GM12878 (cell line): ENCODE results near the gene SLX9. TPM values are rescaled to one million over a fixed set of nuclear protein-coding genes. Genes with fewer than 3 reads are reported as not detected.
A peak's percentile ranks its signal among the peaks of the same experiment; 100 is the strongest.

Source experiments
- ATF7 ChIP-seq: fragments of 450-650 bp; IDR thresholded peaks from 2 replicates; pipeline ENCODE4 v1.6.1; 2016; ENCODE audit warnings: low read depth, mild to moderate bottlenecking
- BCL11A ChIP-seq: IDR thresholded peaks from 2 replicates; pipeline ENCODE4 v1.6.1; 2011; ENCODE audit warnings: low read depth, low read length
- BMI1 ChIP-seq: fragments of 450-650 bp; IDR thresholded peaks from 2 replicates; pipeline ENCODE4 v1.6.1; 2016; ENCODE audit warnings: mild to moderate bottlenecking, moderate library complexity, borderline replicate concordance
- CREB1 ChIP-seq: IDR thresholded peaks from 2 replicates; pipeline ENCODE4 v1.6.1; 2012; ENCODE audit warnings: low read depth, mild to moderate bottlenecking, inconsistent platforms
- GATAD2B ChIP-seq: fragments of 450-650 bp; conservative IDR thresholded peaks from 2 replicates; pipeline ENCODE4 v1.6.1; 2017; ENCODE audit warnings: low read depth, mild to moderate bottlenecking, moderate library complexity
- HCFC1 ChIP-seq: fragments of 150-350 bp; IDR thresholded peaks from 2 replicates; pipeline ENCODE4 v1.6.1; 2014; ENCODE audit warnings: low read length
- JUNB ChIP-seq: IDR thresholded peaks from 2 replicates; pipeline ENCODE4 v1.6.1; 2016; ENCODE audit warnings: antibody characterized with exemption, mild to moderate bottlenecking
- NBN ChIP-seq: fragments of 450-650 bp; IDR thresholded peaks from 2 replicates; pipeline ENCODE4 v1.6.1; 2016
- NR2F1 ChIP-seq: fragments of 450-650 bp; conservative IDR thresholded peaks from 2 replicates; pipeline ENCODE4 v1.6.1; 2017; ENCODE audit warnings: mild to moderate bottlenecking
- PAX5 ChIP-seq: IDR thresholded peaks from 2 replicates; pipeline ENCODE4 v1.6.1; 2011; ENCODE audit warnings: low read depth, low read length, borderline replicate concordance
- PAX8 ChIP-seq: fragments of 450-650 bp; IDR thresholded peaks from 2 replicates; pipeline ENCODE4 v1.6.1; 2017; ENCODE audit warnings: mild to moderate bottlenecking, moderate library complexity
- RAD51 ChIP-seq: fragments of 450-650 bp; IDR thresholded peaks from 2 replicates; pipeline ENCODE4 v1.6.1; 2016; ENCODE audit warnings: moderate library complexity, mild to moderate bottlenecking, inconsistent platforms
- RCOR1 ChIP-seq: conservative IDR thresholded peaks from 2 replicates; pipeline ENCODE4 v1.6.1; 2012; ENCODE audit warnings: low read depth, low read length, improper control_type of control experiment
- SIN3A ChIP-seq: IDR thresholded peaks from 2 replicates; pipeline ENCODE4 v1.6.1; 2012; ENCODE audit warnings: low read depth, low read length, improper control_type of control experiment
- SMC3 ChIP-seq: IDR thresholded peaks from 2 replicates; pipeline ENCODE4 v1.6.1; 2011; ENCODE audit warnings: low read length, improper control_type of control experiment, borderline replicate concordance
- SPI1 ChIP-seq: IDR thresholded peaks from 2 replicates; pipeline ENCODE4 v1.6.1; 2011; ENCODE audit warnings: low read depth, mild to moderate bottlenecking, low read length, moderate library complexity, borderline replicate concordance; ENCODE audit not compliant: insufficient read depth
- STAT1 ChIP-seq: fragments of 450-650 bp; conservative IDR thresholded peaks from 2 replicates; pipeline ENCODE4 v1.6.1; 2014; ENCODE audit warnings: antibody characterized with exemption, mild to moderate bottlenecking
- TCF12 ChIP-seq: IDR thresholded peaks from 2 replicates; pipeline ENCODE4 v1.6.1; 2011; ENCODE audit warnings: low read depth, mild to moderate bottlenecking, low read length
- polyA plus RNA-seq, 11 experiments: library from polyadenylated mRNA; depleted of rRNA in 4 of 11; unstranded in 6 of 11; stranded (reverse) in 5 of 11; fragments of >200 nt; fragmentation: Nextera tagmentation in 4 of 11; fragmentation: Illumina TruSeq in 1 of 11; extraction: Ambion mirVana in 4 of 11; extraction: Trizol in 1 of 11; gene quantifications; 1 replicate in 1 of 11; 2 replicates in 10 of 11; pipeline versions ENCODE4 v1.2.1 to v1.2.3, GENCODE V29; 2011 to 2016; ENCODE audit warnings: inconsistent platforms in 2 of 11, missing spikeins in 2 of 11, low read depth in 1 of 11
- total RNA-seq, 4 experiments: library from RNA; depleted of rRNA in 3 of 4; stranded (reverse); fragments of >200 nt in 3 of 4; fragmentation: Illumina TruSeq in 1 of 4; extraction: Trizol in 1 of 4; gene quantifications; 2 replicates each; pipeline versions ENCODE4 v1.2.1 to v1.2.3, GENCODE V29; 2013 to 2021
- TF ChIP-seq, protein P1 (sequence below): fragments of 450-650 bp; formaldehyde crosslinking; IDR thresholded peaks from 2 replicates; pipeline ENCODE4 v1.4.0; 2022; ENCODE audit warnings: mild to moderate bottlenecking, moderate library complexity
- TF ChIP-seq, protein P2 (sequence below): IDR thresholded peaks from 2 replicates; pipeline ENCODE4 v1.6.1; 2012; ENCODE audit warnings: low read depth, low read length, improper control_type of control experiment
- TF ChIP-seq, protein P3 (sequence below): fragments of 150-350 bp; IDR thresholded peaks from 2 replicates; pipeline ENCODE4 v1.6.1; 2016; ENCODE audit warnings: low read depth, low read length
- TF ChIP-seq, protein P4 (sequence below): fragments of 450-650 bp; IDR thresholded peaks from 2 replicates; pipeline ENCODE4 v1.6.1; 2016; ENCODE audit warnings: mild to moderate bottlenecking
- TF ChIP-seq, protein P5 (sequence below): IDR thresholded peaks from 2 replicates; pipeline ENCODE4 v1.6.1; 2012; ENCODE audit warnings: low read depth, low read length, improper control_type of control experiment

The SLX9 gene
- total and polyA plus RNA-seq, 10 of the 15 experiments (the other 5 are each of a cell fraction or from before 2014, with no cell fraction given) = 0.69 to 81.3 (median 33.9) TPM

DNA sequence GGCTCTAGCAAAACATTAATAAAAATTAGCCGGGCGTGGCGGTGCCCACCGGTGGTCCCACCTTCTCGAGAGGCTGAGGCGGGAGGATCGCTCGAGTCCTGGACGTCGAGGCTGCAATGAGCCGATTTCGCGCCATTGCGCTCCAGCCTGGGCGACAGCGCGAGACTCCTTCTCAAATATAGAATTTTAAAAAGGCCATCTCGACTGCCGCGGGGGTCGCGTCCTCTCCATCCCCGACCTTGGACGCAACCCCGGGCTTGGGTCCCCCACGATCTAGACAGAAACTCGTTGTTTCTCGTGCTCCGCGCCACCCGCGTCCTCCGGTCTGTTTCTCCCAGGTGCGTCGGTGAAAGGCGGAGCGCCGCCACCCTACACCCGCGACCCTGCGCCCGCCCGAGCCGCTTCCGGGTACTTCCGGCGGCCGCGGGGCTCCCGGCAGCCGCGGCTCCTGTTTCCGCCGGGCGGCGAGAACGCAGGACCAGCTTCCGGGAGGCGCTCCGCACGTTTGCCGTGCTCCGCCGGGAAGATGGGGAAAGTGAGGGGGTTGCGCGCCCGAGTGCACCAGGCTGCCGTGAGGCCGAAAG, at the start of gene SLX9 (continued):
- TF ChIP-seq, protein P1, sequence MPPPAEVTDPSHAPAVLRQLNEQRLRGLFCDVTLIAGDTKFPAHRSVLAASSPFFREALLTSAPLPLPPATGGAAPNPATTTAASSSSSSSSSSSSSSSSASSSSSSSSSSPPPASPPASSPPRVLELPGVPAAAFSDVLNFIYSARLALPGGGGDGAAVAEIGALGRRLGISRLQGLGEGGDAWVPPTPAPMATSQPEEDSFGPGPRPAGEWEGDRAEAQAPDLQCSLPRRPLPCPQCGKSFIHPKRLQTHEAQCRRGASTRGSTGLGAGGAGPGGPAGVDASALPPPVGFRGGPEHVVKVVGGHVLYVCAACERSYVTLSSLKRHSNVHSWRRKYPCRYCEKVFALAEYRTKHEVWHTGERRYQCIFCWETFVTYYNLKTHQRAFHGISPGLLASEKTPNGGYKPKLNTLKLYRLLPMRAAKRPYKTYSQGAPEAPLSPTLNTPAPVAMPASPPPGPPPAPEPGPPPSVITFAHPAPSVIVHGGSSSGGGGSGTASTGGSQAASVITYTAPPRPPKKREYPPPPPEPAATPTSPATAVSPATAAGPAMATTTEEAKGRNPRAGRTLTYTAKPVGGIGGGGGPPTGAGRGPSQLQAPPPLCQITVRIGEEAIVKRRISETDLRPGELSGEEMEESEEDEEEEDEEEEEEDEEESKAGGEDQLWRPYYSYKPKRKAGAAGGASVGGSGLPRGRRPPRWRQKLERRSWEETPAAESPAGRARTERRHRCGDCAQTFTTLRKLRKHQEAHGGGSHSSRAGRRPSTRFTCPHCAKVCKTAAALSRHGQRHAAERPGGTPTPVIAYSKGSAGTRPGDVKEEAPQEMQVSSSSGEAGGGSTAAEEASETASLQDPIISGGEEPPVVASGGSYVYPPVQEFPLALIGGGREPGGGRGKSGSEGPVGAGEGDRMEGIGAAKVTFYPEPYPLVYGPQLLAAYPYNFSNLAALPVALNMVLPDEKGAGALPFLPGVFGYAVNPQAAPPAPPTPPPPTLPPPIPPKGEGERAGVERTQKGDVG (CRISPR knock-in tag) = no peak
- TF ChIP-seq, protein P2, sequence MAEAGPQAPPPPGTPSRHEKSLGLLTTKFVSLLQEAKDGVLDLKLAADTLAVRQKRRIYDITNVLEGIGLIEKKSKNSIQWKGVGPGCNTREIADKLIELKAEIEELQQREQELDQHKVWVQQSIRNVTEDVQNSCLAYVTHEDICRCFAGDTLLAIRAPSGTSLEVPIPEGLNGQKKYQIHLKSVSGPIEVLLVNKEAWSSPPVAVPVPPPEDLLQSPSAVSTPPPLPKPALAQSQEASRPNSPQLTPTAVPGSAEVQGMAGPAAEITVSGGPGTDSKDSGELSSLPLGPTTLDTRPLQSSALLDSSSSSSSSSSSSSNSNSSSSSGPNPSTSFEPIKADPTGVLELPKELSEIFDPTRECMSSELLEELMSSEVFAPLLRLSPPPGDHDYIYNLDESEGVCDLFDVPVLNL = no peak
- TF ChIP-seq PAX5 (no peak), RCOR1 (no peak), GATAD2B (no peak; the same call in none of the 2 replicates), CREB1 (peak; percentile 62; the same call in 1 of the 2 replicates), RAD51 (no peak), SPI1 (no peak), ATF7 (no peak), BMI1 (no peak), SMC3 (no peak), BCL11A (no peak), HCFC1 (peak; percentile 90), SIN3A (peak; percentile 92), NBN (peak; percentile 81), JUNB (no peak), NR2F1 (peak; percentile 89), TCF12 (peak; percentile 72), PAX8 (no peak), STAT1 (peak; percentile 85; the same call in 1 of the 2 replicates)
- TF ChIP-seq, protein P3, sequence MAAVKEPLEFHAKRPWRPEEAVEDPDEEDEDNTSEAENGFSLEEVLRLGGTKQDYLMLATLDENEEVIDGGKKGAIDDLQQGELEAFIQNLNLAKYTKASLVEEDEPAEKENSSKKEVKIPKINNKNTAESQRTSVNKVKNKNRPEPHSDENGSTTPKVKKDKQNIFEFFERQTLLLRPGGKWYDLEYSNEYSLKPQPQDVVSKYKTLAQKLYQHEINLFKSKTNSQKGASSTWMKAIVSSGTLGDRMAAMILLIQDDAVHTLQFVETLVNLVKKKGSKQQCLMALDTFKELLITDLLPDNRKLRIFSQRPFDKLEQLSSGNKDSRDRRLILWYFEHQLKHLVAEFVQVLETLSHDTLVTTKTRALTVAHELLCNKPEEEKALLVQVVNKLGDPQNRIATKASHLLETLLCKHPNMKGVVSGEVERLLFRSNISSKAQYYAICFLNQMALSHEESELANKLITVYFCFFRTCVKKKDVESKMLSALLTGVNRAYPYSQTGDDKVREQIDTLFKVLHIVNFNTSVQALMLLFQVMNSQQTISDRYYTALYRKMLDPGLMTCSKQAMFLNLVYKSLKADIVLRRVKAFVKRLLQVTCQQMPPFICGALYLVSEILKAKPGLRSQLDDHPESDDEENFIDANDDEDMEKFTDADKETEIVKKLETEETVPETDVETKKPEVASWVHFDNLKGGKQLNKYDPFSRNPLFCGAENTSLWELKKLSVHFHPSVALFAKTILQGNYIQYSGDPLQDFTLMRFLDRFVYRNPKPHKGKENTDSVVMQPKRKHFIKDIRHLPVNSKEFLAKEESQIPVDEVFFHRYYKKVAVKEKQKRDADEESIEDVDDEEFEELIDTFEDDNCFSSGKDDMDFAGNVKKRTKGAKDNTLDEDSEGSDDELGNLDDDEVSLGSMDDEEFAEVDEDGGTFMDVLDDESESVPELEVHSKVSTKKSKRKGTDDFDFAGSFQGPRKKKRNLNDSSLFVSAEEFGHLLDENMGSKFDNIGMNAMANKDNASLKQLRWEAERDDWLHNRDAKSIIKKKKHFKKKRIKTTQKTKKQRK = no peak
- TF ChIP-seq, protein P4, sequence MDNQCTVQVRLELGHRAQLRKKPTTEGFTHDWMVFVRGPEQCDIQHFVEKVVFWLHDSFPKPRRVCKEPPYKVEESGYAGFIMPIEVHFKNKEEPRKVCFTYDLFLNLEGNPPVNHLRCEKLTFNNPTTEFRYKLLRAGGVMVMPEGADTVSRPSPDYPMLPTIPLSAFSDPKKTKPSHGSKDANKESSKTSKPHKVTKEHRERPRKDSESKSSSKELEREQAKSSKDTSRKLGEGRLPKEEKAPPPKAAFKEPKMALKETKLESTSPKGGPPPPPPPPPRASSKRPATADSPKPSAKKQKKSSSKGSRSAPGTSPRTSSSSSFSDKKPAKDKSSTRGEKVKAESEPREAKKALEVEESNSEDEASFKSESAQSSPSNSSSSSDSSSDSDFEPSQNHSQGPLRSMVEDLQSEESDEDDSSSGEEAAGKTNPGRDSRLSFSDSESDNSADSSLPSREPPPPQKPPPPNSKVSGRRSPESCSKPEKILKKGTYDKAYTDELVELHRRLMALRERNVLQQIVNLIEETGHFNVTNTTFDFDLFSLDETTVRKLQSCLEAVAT = 0 out of 2 replicates have a peak, but pooled peaks have one; percentile 36
- TF ChIP-seq, protein P5, sequence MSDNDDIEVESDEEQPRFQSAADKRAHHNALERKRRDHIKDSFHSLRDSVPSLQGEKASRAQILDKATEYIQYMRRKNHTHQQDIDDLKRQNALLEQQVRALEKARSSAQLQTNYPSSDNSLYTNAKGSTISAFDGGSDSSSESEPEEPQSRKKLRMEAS = peak; percentile 80
